HCT116 (cell line): ENCODE results near the gene ZDHHC14. TPM values are rescaled to one million over a fixed set of nuclear protein-coding genes. Genes with fewer than 3 reads are reported as not detected.

Source experiments
- ATAC-seq: fragments of 200-7000 bp; cut with Tn5 transposase; 2 replicates; pipeline ENCODE4 v1.9.1; 2020; ENCODE audit warnings: mild to moderate bottlenecking, moderate library complexity
- BruUV-seq: library from RNA; stranded (reverse); fragments of 400-500 nt; replicated peaks from 2 replicates; lab custom pipeline; 2021; lab: Mats Ljungman, UMichigan
- CTCF ChIA-PET: fragments of 300-600 bp; sonication (Branson Sonifier 250); formaldehyde crosslinking; loops from one replicate; lab custom pipeline; 2021; ENCODE audit warnings: antibody characterized with exemption; lab: Charles Lee
- POLR2A ChIA-PET: fragments of 300-600, 350-600 bp; sonication (Branson Sonifier 250); formaldehyde crosslinking; loops from one replicate; lab custom pipeline; 2021; ENCODE audit warnings: antibody characterized with exemption; lab: Charles Lee
- RAD21 ChIA-PET, 2 experiments: fragments of 300-600 bp; sonication (Branson Sonifier 250); formaldehyde crosslinking; loops; one replicate each; lab custom pipeline; 2023; ENCODE audit warnings: low total read pairs in 2 of 2; ENCODE audit not compliant: uncharacterized antibody in 2 of 2, unreplicated experiment in 2 of 2, low non-redundant PET in 1 of 2; lab: Charles Lee
- DNase-seq: peaks from one replicate; pipeline ENCODE4 v3.0.0-alpha.2; 2010; ENCODE audit warnings: low read depth, low spot score
- H2AFZ ChIP-seq: fragments of 200-600 bp; shearing (Covaris generic), sonication (generic); 2 replicates; pipeline ENCODE4 v1.6.1; 2017; ENCODE audit warnings: low read depth, mixed run types, mixed read lengths, antibody characterized with exemption, low read length; ENCODE audit not compliant: poor library complexity, severe bottlenecking
- H3K27ac ChIP-seq: 2 replicates; pipeline ENCODE4 v1.5.1; 2012; ENCODE audit warnings: low read depth, low read length
- H3K27me3 ChIP-seq: fragments of 200-600 bp; sonication (generic); 2 replicates; pipeline ENCODE4 v1.6.1; 2016; ENCODE audit warnings: mixed run types, low read length, mixed read lengths; ENCODE audit not compliant: insufficient read depth
- H3K36me3 ChIP-seq, 2 experiments: fragments of 200-500 bp in 1 of 2; fragments of 200-600 bp in 1 of 2; sonication (Bioruptor generic) in 1 of 2; sonication (generic) in 1 of 2; 2 replicates each; pipeline versions ENCODE4 v1.5.1 to v1.6.1; 2014 to 2016; ENCODE audit warnings: low read length in 2 of 2, inconsistent platforms in 1 of 2, mixed read lengths in 1 of 2, mixed run types in 1 of 2; ENCODE audit not compliant: insufficient read depth in 2 of 2, control insufficient read depth in 1 of 2
- H3K4me1 ChIP-seq, 2 experiments: fragments of 200-600 bp in 1 of 2; sonication (generic) in 1 of 2; 2 replicates each; pipeline versions ENCODE4 v1.5.1 to v1.6.1; 2012 to 2017; ENCODE audit warnings: low read length in 2 of 2, inconsistent platforms in 1 of 2, mild to moderate bottlenecking in 1 of 2, mixed read lengths in 1 of 2, mixed run types in 1 of 2, moderate library complexity in 1 of 2; ENCODE audit not compliant: insufficient read depth in 2 of 2, control insufficient read depth in 1 of 2
- H3K4me2 ChIP-seq: fragments of 200-600 bp; sonication (generic); 2 replicates; pipeline ENCODE4 v1.6.1; 2017; ENCODE audit warnings: mixed run types, low read length, mixed read lengths
- H3K4me3 ChIP-seq, 2 experiments: fragments of 200-600 bp in 1 of 2; sonication (generic) in 1 of 2; replicated peaks in 1 of 2; 2 replicates each; pipeline ENCODE4 v1.5.1; 2011 to 2016; ENCODE audit warnings: low read length in 2 of 2, control low read depth in 1 of 2, low read depth in 1 of 2, mild to moderate bottlenecking in 1 of 2, mixed read lengths in 1 of 2, mixed run types in 1 of 2
- H3K79me2 ChIP-seq: fragments of 200-600 bp; sonication (generic); 2 replicates; pipeline ENCODE4 v1.6.1; 2017; ENCODE audit warnings: mild to moderate bottlenecking, mixed run types, low read length, moderate library complexity, mixed read lengths; ENCODE audit not compliant: insufficient read depth
- H3K9ac ChIP-seq: fragments of 200-600 bp; sonication (generic); 2 replicates; pipeline ENCODE4 v1.6.1; 2016; ENCODE audit warnings: low read length, mixed read lengths
- H3K9me2 ChIP-seq: fragments of 200-600 bp; sonication (generic), shearing (Covaris generic); 2 replicates; pipeline ENCODE4 v1.6.1; 2017; ENCODE audit warnings: mixed run types, mild to moderate bottlenecking, moderate library complexity; ENCODE audit not compliant: insufficient read depth
- H3K9me3 ChIP-seq, 2 experiments: fragments of 200-500 bp in 1 of 2; fragments of 200-600 bp in 1 of 2; sonication (Bioruptor generic) in 1 of 2; sonication (generic) in 1 of 2; 2 replicates each; pipeline ENCODE4 v1.6.1; 2014 to 2017; ENCODE audit warnings: low read length in 2 of 2, mixed read lengths in 2 of 2, inconsistent platforms in 1 of 2, low read depth in 1 of 2, mild to moderate bottlenecking in 1 of 2, mixed run types in 1 of 2, moderate library complexity in 1 of 2; ENCODE audit not compliant: control insufficient read depth in 1 of 2, insufficient read depth in 1 of 2
- H4K20me1 ChIP-seq: fragments of 200-600 bp; sonication (generic), shearing (Covaris generic); 2 replicates; pipeline ENCODE4 v1.6.1; 2017; ENCODE audit warnings: mixed run types, mild to moderate bottlenecking, moderate library complexity; ENCODE audit not compliant: insufficient read depth
- CEBPB ChIP-seq: IDR thresholded peaks from 2 replicates; pipeline ENCODE4 v1.6.1; 2012; ENCODE audit warnings: low read depth
- ELF1 ChIP-seq: IDR thresholded peaks from 2 replicates; pipeline ENCODE4 v1.6.1; 2012; ENCODE audit warnings: low read depth, borderline replicate concordance
- EZH2phosphoT487 ChIP-seq: fragments of 200-600 bp; IDR thresholded peaks from 2 replicates; pipeline ENCODE4 v1.6.1; 2018; ENCODE audit warnings: antibody characterized with exemption, borderline replicate concordance
- JUND ChIP-seq: IDR thresholded peaks from 2 replicates; pipeline ENCODE4 v1.6.1; 2012
- MAX ChIP-seq: IDR thresholded peaks from 2 replicates; pipeline ENCODE4 v1.6.1; 2012
- TCF7L2 ChIP-seq: IDR thresholded peaks from 2 replicates; pipeline ENCODE4 v1.7.0; 2011; ENCODE audit warnings: borderline replicate concordance, inconsistent platforms; ENCODE audit not compliant: insufficient read depth, insufficient read length; ENCODE audit errors: extremely low read depth
- ZBTB33 ChIP-seq: IDR thresholded peaks from 2 replicates; pipeline ENCODE4 v1.6.1; 2011; ENCODE audit warnings: mild to moderate bottlenecking, low read length, moderate library complexity; ENCODE audit not compliant: insufficient replicate concordance; ENCODE audit errors: extremely low read depth
- intact Hi-C: fragments of 100-400 bp; cut with micrococcal nuclease; formaldehyde crosslinking; loops from 2 replicates; pipeline ENCODE4 v1.10.0; 2022
- total RNA-seq: library from RNA; stranded (reverse); gene quantifications from one replicate; pipeline ENCODE4 v1.2.1, GENCODE V29; 2021; ENCODE audit not compliant: unreplicated experiment
- TF ChIP-seq, protein P1 (sequence below): IDR thresholded peaks from 2 replicates; pipeline ENCODE4 v1.6.1; 2012; ENCODE audit warnings: low read depth

Gene ZDHHC14
- total RNA-seq, 1 experiment from 2014 or later, result 5.3 TPM

GRCh38 chr6:157570752-157571151 is 189.8 kb downstream of the ZDHHC14 start:
- Histone ChIP-seq H3K9ac (no peak overlapping the region), H3K27me3 (no peaks in the 10 kb centered on the region), H2AFZ (no peak overlapping the region), H3K79me2 (no peaks in the 10 kb centered on the region), H3K9me2 (no peaks in the 10 kb centered on the region), H3K9me3 (no peaks in the 10 kb centered on the region), H3K4me3 (no peak overlapping the region), H3K4me1 (no peaks in the 10 kb centered on the region), H3K4me2 (no peak overlapping the region), H3K27ac (no peak overlapping the region), H4K20me1 (no peaks in the 10 kb centered on the region), H3K36me3 (no peaks in the 10 kb centered on the region)
- ATAC-seq (no peak), DNase-seq (no peak)
- CTCF ChIA-PET, result no interaction called here
- RAD21 ChIA-PET, result no interaction called here
- no TSS peak for BruUV-seq
- TF ChIP-seq JUND (no peak), ELF1 (no peak), MAX (no peak), TCF7L2 (no peak), EZH2phosphoT487 (no peak), ZBTB33 (no peak), CEBPB (no peak)
- TF ChIP-seq, protein P1, sequence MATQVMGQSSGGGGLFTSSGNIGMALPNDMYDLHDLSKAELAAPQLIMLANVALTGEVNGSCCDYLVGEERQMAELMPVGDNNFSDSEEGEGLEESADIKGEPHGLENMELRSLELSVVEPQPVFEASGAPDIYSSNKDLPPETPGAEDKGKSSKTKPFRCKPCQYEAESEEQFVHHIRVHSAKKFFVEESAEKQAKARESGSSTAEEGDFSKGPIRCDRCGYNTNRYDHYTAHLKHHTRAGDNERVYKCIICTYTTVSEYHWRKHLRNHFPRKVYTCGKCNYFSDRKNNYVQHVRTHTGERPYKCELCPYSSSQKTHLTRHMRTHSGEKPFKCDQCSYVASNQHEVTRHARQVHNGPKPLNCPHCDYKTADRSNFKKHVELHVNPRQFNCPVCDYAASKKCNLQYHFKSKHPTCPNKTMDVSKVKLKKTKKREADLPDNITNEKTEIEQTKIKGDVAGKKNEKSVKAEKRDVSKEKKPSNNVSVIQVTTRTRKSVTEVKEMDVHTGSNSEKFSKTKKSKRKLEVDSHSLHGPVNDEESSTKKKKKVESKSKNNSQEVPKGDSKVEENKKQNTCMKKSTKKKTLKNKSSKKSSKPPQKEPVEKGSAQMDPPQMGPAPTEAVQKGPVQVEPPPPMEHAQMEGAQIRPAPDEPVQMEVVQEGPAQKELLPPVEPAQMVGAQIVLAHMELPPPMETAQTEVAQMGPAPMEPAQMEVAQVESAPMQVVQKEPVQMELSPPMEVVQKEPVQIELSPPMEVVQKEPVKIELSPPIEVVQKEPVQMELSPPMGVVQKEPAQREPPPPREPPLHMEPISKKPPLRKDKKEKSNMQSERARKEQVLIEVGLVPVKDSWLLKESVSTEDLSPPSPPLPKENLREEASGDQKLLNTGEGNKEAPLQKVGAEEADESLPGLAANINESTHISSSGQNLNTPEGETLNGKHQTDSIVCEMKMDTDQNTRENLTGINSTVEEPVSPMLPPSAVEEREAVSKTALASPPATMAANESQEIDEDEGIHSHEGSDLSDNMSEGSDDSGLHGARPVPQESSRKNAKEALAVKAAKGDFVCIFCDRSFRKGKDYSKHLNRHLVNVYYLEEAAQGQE, result no peak
- intact Hi-C loops, result no loop called here
- POLR2A ChIA-PET, result no interaction called here
